NOMO-1 treated with dmso at 0.1 percent for 144 hours (cell line): Measurements from ENCODE around the gene BTK.
A peak's percentile ranks its signal among the peaks of the same experiment; 100 is the strongest.

Experiments used
- DNase-seq: peaks from one replicate; lab custom pipeline; 2025; ENCODE audit not compliant: unreplicated experiment; lab: John Stamatoyannopoulos, UW

Gene BTK

DNA sequence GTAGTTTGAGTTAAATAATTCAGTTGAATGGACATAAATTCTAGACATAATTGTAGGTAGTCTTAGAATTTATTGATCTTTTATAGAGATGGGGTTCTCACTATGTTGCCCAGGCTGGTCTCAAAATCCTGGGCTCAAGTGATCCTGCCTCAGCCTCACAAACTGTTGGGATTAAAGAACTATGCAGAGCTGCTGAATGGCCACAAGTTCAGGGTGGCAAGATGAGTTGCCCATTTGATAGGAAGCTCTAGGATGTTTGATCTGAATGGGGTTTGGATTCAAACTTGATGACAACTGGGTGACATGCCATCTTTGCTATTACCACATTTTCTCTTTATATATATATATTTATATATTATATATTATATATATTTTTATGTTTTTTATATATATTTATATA is 8.4 kb upstream of the BTK start:
- DNase-seq = no peak

DNA sequence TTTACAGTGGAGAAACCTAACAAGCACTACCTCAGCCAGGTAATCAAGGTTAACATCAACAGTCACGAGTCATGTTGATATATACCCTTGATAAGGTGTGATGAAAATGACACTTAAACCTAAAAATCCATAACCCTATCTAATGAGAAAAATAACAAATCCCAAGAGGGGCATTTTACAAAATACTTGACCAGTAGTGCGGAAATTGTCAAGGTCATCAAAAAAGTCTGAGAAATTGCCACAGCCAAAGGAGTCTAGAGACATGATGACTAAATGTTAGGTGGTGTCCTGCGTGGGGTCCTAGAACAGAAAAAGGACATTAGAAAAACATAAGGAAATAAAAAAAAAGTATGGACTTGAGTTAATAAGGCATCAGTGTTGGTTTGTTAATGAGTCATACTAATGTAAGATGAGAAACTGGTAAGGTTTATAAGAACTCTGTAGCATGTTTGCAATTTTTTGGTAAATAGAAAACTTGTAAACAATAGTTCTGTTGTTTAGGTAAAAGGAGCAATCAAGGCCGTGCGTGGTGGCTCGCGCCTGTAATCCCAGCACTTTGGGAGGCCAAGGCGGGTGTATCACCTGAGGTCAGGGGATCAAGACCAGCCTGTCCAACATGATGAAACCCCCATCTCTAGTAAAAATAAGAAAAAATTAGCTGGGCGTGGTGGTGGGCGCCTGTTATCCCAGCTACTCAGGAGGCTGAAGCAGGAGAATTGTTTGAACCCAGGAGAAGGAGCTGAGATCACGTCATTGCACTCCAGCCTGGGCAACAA is 7.7 kb upstream of the BTK start:
- DNase-seq = no peak

DNA sequence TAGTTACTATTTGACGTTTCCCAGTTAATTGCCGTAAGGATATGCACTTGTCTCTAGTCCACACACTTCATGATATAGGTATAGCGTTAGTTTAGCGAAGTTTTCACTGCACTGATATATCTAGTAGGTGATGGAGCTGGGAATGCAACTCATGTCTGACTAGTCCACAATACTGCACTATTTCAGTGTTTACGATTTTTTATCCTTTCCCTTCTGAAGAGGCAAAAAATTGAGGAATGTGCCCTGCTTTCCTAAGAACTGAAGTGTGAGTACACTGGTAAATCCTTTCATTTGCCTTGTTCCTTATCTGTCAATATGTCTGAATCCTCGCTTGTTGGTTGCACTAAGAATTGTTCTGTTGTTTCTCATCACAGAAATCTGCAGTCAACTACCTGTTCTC is 5.8 kb upstream of the BTK start:
- no peak for DNase-seq

DNA sequence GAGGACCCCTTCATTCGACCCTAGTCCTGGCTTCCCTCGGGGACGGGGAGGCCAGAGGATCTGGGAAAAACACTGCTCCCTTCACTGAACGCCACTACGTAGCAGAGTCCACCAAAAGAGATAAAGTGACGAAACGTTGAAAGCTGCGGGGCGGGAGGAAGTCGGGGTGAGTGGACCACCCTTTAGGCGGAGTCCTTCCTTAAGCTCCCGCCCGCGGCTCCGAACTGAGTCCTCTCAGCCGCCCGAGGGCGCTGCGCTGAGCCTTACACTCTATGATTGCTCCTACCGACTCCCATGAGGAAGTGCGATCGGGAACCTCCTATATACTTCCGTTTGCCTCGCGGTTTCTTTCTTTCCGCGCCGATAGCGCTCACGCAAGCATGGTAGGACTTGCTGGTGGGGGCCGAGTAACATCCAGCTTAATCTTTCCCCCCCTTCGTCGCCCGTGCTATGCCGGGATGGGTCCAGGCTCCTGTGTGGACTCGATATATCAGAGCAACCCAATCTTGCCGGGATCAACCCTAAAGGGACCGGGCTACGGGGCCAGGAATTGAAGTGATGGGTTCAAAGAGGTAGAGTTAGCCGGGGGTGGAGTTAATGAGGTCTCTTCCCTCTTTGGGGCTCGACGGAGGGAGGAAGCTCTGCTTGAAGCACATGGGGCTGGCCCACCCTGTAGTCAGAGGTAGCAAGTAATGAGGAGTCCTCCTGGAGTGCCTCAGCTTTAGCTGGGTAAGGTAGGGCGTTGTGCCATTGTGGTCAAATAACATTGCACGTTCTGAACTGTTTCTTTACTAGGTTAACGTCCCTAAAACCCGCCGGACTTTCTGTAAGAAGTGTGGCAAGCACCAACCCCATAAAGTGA is 4.9 kb upstream of the BTK start, which contains the start of gene RPL36A:
TSS of gene RPL36A (plus strand) at position 348 of the 862 bp plus-strand sequence. CDS start at position 381, 33 bp downstream.
- peak; percentile 83 for DNase-seq

DNA sequence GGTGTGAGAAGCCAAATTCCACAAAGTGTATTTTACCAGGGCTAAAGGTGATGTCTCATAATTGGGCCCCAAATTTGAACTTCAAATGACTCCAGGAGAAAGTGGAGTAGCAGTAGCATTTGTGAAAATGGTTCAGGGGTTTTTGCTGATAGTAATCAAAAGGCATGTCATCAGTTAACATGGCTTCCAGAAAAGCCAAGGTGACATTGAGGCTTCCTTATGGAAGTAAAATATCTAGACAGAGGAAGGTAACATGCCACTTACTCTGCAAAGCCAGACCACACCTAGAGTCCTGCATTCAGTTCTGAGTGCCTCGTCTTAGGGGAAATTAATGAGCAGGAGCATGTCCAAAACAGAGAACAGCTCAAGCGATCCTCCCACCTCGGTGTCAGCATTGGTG is 2.6 kb upstream of the BTK start:
- DNase-seq = no peak

DNA sequence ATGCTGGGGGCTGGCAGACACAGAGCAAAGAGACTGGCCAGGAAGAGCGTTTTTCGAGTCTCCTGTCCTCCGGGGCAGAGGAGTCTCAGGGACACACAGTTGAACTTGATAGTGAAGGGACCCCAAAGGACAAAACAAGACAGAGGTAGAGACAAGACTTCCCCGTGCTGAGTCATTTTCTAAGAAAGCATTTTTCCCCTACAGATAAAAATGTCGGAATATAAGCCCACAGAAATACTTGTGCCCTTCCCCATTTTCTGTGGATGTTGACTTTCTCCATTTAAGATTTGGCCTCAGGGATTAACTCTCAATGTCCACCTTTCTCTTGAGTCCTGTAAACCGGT is 523 bp upstream of the BTK start:
- DNase-seq = no peak

DNA sequence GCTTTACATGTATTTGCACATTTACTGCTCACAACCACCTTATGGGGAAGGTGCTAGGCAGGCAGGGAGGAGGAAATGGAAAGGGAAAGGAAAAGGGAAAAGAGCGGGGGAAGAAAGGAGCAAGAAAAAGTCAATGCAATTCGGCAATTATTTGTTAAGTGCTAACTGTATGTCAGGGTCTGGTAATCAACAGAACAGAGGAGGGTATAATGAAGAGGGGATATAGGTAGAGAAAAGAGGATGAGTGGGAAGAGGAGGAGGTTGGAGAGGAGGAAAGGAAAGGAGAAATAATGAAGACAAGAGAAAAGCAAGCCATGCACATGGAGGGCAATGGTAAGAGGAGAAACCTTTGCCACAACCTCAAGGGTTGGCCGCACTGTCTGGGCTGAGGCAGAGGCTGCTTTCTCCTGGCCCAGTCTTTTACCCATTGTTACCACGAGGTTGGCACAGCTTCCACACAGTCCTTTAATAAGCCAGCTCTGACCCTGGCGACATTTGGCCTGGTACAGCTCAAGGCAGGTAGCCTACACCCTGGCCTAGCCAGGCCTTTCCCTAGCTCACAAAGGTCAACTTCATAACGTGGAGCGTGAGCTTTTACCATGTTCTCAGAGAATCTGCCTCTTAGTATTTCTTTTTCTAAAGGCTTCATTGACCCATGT is 836 bp downstream of the BTK start:
- DNase-seq = no peak

DNA sequence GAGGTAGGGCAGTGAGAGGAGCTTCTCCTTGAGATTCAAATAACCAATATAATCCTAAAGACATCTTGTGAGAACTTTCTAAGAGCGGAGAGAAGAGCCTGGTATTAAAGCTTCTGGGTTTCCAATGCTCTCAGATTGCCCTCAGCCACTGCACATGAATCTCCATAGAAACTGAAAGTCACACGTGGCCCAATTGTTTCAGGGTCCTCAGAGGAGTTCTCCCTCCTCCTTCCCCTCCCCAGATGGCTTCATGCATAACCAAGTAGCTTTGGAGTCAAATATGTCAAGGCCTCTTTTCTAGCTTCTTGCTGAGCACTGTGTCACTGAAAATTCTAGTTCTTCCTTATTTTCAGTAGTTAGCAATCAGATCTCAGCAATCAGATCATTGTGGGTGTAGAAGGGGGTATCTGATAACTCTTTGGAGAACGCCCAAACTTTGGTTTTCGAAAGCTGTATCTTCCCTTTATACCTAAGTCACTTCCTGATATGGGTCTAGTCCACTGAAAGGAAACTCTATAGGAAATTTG is 2.2 kb downstream of the BTK start:
- no peak for DNase-seq

DNA sequence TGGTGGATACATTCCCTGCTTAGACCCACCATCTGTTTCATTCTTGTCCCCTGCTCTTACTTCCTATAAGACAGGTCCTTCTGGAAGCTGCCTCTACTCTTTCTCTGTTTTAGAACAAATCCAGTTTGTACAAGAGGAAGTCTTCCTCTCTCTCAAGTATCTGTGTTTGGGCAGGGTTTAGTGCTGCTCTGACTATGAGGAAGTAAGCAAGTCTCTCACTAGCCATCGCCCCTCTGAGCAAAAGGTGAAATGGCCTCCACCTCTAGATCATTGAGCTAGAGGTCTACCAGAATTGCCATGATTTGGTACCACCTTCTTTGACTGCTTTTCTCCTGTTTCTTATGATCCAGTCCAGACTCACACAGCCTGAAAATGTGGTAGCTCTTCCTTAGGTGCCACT is 8.4 kb downstream of the BTK start:
- peak; percentile 2 for DNase-seq

DNA sequence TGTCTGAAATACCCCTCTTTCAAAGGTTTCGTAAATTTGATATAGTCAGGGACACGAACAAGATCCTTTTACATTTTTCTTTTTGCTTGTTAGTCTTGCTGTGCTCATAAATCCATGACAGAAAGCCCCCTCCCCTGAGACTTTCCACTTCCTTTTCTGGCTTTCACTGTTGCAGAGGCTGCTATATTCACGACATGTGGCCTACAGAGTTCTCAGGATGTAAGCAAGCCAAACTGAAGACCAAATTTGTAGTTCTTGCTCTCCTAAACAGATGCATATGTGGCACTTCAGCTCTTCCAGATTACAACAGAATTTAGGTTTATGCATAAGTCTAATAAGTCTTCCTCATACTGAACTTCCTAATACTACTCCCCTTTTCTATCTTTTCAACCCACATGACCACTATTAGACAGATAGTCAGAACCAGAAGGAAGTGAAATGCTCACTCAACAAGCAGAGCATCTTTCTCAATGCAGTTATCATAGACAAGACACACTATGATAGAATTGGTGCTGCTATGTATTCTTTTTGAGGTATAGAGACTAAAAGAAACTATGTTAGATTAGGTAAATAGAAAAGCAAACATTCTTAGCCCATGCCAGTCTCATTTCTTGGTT is 15.0 kb downstream of the BTK start:
- no peak for DNase-seq

DNA sequence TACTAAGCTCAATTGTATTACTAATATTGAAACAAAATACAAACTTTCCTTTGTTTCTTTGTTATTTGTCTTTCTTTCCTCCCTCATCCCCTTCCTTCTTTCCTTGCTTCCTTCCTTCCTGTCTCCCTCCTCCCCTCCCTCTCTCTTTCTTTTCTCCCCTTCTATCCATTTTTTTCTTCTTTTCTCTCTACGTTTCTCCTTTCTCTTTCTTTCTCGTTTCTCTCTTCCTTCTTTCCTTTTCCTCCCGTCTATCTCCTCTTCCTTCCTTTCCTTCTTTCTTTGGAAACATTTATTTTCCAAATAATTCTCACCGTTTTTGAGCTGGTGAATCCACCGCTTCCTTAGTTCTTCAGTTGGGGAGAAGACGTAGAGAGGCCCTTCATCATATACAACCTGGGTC is 16.3 kb downstream of the BTK start:
- no peak for DNase-seq

DNA sequence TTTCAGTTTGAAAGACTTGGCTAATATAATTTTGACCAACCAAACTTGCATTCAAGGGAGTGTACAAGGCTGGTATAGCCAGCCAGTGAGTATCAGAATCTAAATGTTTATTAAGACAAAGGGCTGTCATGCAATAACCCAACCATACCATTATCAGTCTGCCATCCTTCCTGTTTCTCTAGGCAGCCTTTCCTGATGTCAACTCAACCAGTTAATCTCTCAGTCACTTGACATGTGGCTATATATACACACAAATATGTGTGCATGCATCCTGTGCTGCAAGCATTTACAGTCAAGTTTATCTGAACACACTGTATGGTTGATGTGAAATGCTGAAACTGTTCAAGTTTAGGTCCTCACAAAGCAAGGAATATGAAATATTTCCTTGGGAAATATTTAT is 17.2 kb downstream of the BTK start:
- no peak for DNase-seq

DNA sequence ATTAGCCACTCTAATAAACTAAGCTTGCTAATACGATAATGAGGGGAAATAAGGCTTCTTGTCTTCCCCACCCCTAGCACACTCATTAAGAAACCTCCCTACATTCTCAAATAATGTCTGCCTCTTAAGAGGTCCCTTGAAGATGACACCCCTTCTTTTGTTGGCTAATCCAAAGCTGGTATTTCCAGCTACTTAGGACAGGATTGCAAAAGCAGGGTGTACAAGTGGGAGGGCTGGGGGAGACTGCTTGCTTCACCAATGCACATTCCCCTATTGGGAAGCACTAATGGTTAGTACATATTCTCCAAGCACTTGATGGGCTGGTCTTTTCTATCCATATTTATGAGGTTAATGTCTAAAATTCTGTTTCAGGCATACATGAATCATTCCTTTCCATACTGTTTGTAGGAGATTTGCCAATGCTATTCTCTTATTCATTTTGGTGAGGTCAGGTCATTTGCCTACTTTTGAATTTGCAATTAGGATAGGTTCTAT is 20.6 kb downstream of the BTK start:
- DNase-seq = no peak

DNA sequence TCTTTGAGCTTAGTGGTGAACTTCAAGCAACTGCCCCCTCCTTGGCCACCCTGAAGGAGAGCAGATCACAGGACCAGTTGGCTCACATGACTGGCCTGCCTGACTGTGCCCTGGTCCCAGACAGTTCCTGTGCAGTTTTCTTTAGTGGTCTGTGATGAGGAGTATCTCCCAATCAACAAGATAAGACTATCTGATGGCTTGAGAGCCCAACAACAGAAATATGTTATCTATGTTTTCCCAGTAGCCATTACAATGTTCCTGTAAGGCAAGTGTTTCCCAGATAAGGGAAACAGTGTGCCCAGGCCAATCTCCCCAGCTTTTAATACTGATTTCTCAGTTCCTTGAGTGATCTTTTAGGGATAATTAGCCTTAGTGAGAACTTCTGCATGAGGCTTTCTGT is 23.2 kb downstream of the BTK start:
- no peak for DNase-seq

DNA sequence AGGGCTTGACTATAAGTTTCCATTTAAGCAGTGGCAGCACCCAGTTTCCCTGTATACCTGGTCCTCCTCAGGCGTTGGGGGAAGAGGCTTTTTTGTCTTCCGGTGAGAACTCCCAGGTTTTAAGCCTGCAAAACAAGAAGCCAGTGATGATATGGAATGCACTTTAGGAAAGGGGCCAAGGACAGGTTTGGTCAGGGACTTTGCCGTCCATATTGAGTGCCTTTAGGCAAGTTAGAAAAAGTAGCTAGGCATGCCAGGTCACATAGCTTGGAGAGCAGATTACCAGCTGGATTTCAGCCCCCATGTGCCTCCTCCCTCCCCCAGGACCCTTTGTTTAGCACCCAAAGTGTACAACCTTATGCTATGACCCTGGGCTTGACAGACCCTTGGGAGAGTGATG is 23.9 kb downstream of the BTK start:
- no peak for DNase-seq

DNA sequence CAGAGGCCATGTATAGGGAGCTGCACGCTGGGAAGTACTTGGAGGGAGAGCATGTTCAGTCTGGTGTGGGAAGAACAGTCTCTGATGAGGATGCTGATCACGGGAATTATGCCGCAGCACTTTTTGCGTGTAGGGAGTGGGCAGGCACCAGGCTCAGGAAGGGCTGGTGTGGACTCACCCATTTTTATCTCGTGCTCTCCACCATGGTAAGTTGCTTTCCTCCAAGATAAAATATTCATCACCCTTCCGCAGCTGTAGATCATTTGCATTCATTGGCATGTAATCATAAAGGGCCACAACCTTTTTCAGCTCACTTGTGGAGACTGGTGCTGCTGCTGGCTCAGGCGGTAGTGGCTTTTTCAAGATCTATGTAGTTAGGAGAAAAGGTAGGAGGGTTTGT is 25.6 kb downstream of the BTK start:
- DNase-seq = no peak

DNA sequence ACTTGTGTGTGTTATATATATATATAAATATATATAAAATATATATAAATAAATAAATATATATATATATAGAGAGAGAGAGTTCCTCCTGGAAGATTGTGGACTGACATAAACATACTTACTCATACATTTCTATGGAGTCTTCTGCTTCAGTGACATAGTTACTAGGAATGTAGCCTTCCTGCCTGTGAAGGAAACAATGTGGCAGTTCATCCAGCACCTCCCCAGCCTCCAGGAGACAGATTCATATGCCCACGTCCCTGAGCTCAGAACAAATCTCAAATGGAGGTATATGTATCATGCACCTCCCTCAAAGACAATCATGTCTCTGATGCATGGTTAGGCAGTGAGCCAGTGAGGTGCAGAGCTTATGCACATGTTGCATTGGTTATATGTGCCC is 26.0 kb downstream of the BTK start:
- DNase-seq = no peak

DNA sequence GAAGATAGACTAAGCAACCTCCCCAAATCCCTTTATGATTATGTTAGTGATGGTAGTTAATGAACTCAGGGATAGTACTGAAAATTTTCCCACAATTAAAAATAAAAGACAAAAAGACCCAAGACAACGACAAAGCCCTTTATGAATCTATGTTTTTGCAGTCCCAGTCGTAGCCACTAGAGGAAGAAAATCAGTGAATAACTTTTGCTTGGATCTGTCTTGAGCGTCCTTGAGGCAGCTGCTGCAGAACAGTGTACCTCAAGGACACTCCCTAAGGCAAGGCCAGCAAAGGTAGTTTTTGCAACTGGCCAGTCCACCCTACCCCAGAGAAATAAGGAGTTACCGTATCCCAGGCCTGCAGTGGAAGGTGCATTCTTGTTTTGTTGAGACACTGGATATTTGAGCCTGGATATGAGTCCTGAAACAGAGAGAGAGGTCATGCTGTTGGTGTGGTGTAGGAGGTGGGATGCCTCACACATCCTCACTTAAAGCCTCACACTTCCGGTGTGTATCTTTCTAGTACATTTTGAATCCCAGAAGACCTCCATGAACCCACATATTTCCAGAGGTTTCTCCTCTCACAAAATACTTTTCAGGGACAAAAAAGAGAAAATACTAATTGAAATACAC is 28.7 kb downstream of the BTK start:
- DNase-seq = no peak

DNA sequence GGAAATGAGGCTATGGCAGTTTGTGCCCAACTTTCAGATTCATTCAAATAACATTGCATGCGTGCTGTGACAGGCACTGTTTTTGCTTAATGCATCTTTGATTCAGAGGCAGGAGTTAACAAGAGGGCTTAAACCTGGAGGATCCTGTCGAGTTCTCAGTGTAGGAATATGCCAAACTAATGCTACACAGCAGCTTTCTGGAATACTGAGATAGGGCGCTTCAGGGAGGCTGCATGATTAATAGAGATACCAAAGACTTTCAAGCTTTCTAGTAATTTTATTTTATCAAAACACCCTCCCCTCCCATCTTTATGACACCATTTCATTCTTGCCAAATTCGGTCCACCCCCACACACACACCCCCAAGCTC is 36.8 kb downstream of the BTK start:
- DNase-seq = no peak

DNA sequence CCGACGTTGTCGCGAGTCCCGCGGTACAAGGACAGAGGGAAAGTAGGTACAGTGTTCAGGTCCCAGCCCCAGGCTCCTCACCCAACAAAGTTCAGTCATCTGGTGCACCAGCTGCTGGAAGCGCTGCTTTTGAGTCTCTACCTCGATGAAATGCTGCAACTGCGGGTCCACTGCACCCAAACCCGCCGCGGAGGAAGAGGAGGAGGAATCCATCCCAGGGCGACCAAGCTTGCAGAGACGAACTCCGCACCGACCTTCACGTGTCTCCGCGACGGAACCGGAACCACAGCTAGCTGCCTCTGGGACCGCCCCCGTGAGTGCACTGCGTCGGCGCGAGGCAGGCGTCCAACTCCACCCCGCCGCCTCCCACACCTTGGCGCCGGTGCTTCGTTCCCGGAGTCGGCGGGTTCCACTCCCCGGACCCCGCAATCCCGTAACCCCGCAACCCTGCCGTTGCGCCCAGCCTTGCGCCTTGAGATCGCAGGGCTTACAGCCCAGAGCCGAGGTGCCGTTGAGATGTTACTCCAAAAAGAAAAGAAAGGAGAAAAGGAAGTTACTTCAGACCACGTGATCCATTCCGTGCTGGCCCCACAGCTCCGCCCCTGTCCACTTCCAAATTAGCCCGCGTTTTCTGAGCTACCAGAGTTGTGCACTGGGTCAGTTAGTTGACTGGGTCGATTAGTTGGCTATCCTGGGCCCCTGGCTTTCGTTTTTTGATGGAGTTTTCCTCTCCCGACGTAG is 37.4 kb downstream of the BTK start, which contains the start of gene TIMM8A:
TSS of gene TIMM8A (minus strand) at position 291 of the 741 bp plus-strand sequence. CDS start at position 213, 78 bp downstream.
- DNase-seq = peak; percentile 60
